Measurements from ENCODE around the gene TIMM17A.

TIMM17A gene

GRCh38 chr1:202013603-202014002, 58.3 kb downstream of the TIMM17A start (continued):
- no peak for TF ChIP-seq ZNF565 (CRISPR knock-in tag; conservative IDR thresholded peaks at IDR 0.05; ENCODE audit: low read depth)
- TF ChIP-seq RARB (CRISPR knock-in tag; IDR thresholded peaks at IDR 0.05): no peak
- TF ChIP-seq BACH2 (CRISPR knock-in tag; IDR thresholded peaks at IDR 0.05; ENCODE audit: borderline replicate concordance): no peak
- TF ChIP-seq ARNTL (CRISPR knock-in tag; IDR thresholded peaks at IDR 0.05; ENCODE audit: borderline replicate concordance, low read depth): no peak
- TF ChIP-seq PPARA (CRISPR knock-in tag; IDR thresholded peaks at IDR 0.05; ENCODE audit: borderline replicate concordance): no peak

DNA sequence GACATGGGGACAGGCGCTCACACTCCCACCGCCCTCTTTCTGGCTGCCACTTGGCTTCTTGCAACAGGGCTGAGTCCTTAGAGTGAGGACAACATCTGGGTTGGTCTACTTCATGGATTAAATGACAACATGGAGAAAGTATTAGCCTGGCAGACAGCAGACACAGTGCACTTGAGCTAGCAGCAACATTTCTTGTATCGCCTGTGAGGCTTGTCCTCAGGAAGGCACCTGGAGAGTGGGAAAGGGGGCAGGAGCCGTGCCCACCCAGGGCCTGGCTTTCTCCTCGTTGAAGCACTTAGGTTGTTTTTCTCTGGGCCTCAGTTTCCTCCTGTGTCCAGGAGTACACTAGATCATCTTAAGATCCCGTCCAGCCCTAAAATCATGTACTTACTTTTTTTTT, 58.8 kb downstream of the TIMM17A start:
- TF ChIP-seq TOX (CRISPR knock-in tag; IDR thresholded peaks at IDR 0.05; ENCODE audit: borderline replicate concordance) (no peak), POU6F1 (CRISPR knock-in tag; IDR thresholded peaks at IDR 0.05; ENCODE audit: borderline replicate concordance, low read depth) (no peak), RARB (CRISPR knock-in tag; IDR thresholded peaks at IDR 0.05) (no peak), ISL1 (CRISPR knock-in tag; IDR thresholded peaks at IDR 0.05) (no peak), SNAI2 (CRISPR knock-in tag; IDR thresholded peaks at IDR 0.05) (no peak), ESRRG (CRISPR knock-in tag; IDR thresholded peaks at IDR 0.05) (no peak), BACH2 (CRISPR knock-in tag; IDR thresholded peaks at IDR 0.05; ENCODE audit: borderline replicate concordance) (no peak), ZNF565 (CRISPR knock-in tag; conservative IDR thresholded peaks at IDR 0.05; ENCODE audit: low read depth) (no peak), GLIS3 (CRISPR knock-in tag; IDR thresholded peaks at IDR 0.05) (no peak), ZFP30 (CRISPR knock-in tag; IDR thresholded peaks at IDR 0.05) (no peak), PATZ1 (CRISPR knock-in tag; IDR thresholded peaks at IDR 0.05; ENCODE audit: borderline replicate concordance) (no peak), OSR1 (CRISPR knock-in tag; IDR thresholded peaks at IDR 0.05) (no peak), TCF4 (CRISPR knock-in tag; IDR thresholded peaks at IDR 0.05; ENCODE audit: borderline replicate concordance) (no peak), ZC3H10 (CRISPR knock-in tag; IDR thresholded peaks at IDR 0.05) (no peak)
- TF ChIP-seq, protein P1, sequence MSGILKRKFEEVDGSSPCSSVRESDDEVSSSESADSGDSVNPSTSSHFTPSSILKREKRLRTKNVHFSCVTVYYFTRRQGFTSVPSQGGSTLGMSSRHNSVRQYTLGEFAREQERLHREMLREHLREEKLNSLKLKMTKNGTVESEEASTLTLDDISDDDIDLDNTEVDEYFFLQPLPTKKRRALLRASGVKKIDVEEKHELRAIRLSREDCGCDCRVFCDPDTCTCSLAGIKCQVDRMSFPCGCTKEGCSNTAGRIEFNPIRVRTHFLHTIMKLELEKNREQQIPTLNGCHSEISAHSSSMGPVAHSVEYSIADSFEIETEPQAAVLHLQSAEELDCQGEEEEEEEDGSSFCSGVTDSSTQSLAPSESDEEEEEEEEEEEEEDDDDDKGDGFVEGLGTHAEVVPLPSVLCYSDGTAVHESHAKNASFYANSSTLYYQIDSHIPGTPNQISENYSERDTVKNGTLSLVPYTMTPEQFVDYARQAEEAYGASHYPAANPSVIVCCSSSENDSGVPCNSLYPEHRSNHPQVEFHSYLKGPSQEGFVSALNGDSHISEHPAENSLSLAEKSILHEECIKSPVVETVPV (CRISPR knock-in tag; IDR thresholded peaks at IDR 0.05): no peak
- no peak for ATAC-seq

GRCh38 chr1:202014915-202015661, 59.8 kb downstream of the TIMM17A start:
- TF ChIP-seq TOX (CRISPR knock-in tag; IDR thresholded peaks at IDR 0.05; ENCODE audit: borderline replicate concordance) (no peak), ZNF565 (CRISPR knock-in tag; conservative IDR thresholded peaks at IDR 0.05; ENCODE audit: low read depth) (no peak), POU6F1 (CRISPR knock-in tag; IDR thresholded peaks at IDR 0.05; ENCODE audit: borderline replicate concordance, low read depth) (no peak), CREB5 (CRISPR knock-in tag; IDR thresholded peaks at IDR 0.05; ENCODE audit: low read depth) (no peak), PATZ1 (CRISPR knock-in tag; IDR thresholded peaks at IDR 0.05; ENCODE audit: borderline replicate concordance) (no peak), RARB (CRISPR knock-in tag; IDR thresholded peaks at IDR 0.05) (no peak), TSHZ2 (CRISPR knock-in tag; IDR thresholded peaks at IDR 0.05) (no peak), SNAI2 (CRISPR knock-in tag; IDR thresholded peaks at IDR 0.05) (no peak), ISL1 (CRISPR knock-in tag; IDR thresholded peaks at IDR 0.05) (no peak), BACH2 (CRISPR knock-in tag; IDR thresholded peaks at IDR 0.05; ENCODE audit: borderline replicate concordance) (no peak), ESRRG (CRISPR knock-in tag; IDR thresholded peaks at IDR 0.05) (no peak), CSDC2 (CRISPR knock-in tag; IDR thresholded peaks at IDR 0.05) (no peak), TCF4 (CRISPR knock-in tag; IDR thresholded peaks at IDR 0.05; ENCODE audit: borderline replicate concordance) (no peak), ZNF8 (CRISPR knock-in tag; IDR thresholded peaks at IDR 0.05) (no peak)
- TF ChIP-seq, protein P1 (CRISPR knock-in tag; IDR thresholded peaks at IDR 0.05): no peak
- ATAC-seq: no peak

Measured in SK-N-SH treated with all-trans-retinoic acid at 6 μM for 48 hours (cell line).